LoVo (cell line): ENCODE measurements around the gene ZBTB20.

Experiments
- DNase-seq: peaks from one replicate; pipeline ENCODE4 v3.0.0-alpha.2; 2016; ENCODE audit warnings: low spot score

ZBTB20 gene

GRCh38 chr3:114762144-114762543, 384.9 kb downstream of the ZBTB20 start:
- no peak for DNase-seq

GRCh38 chr3:114760679-114761078, 386.4 kb downstream of the ZBTB20 start:
- DNase-seq = no peak

GRCh38 chr3:114758831-114759699, 388.0 kb downstream of the ZBTB20 start:
- DNase-seq = no peak

- no peak for DNase-seq
Observed at GRCh38 chr3:114756506-114757279, 390.4 kb downstream of the ZBTB20 start.

GRCh38 chr3:114746502-114746901, 400.6 kb downstream of the ZBTB20 start:
- no peak for DNase-seq

GRCh38 chr3:114745322-114746240, 401.5 kb downstream of the ZBTB20 start:
- DNase-seq = peak; percentile 75

GRCh38 chr3:114743746-114744485, 403.2 kb downstream of the ZBTB20 start:
- no peak for DNase-seq

GRCh38 chr3:114741066-114741465, 406.0 kb downstream of the ZBTB20 start:
- no peak for DNase-seq

GRCh38 chr3:114739627-114740026, 407.5 kb downstream of the ZBTB20 start:
- DNase-seq = no peak

GRCh38 chr3:114732353-114732752, 414.7 kb downstream of the ZBTB20 start:
- no peak for DNase-seq

- DNase-seq = no peak
Observed at GRCh38 chr3:114730397-114730796, 416.7 kb downstream of the ZBTB20 start.

GRCh38 chr3:114727373-114727772, 419.7 kb downstream of the ZBTB20 start:
- DNase-seq = no peak

- DNase-seq = no peak
Observed at GRCh38 chr3:114725966-114726365, 421.1 kb downstream of the ZBTB20 start.

GRCh38 chr3:114722530-114722929, 424.6 kb downstream of the ZBTB20 start:
- DNase-seq = no peak

GRCh38 chr3:114721864-114722263, 425.2 kb downstream of the ZBTB20 start:
- DNase-seq = no peak

GRCh38 chr3:114721209-114721608, 425.9 kb downstream of the ZBTB20 start:
- no peak for DNase-seq

GRCh38 chr3:114718898-114719210, 428.2 kb downstream of the ZBTB20 start:
- peak; percentile 12 for DNase-seq

GRCh38 chr3:114718071-114718897, 428.8 kb downstream of the ZBTB20 start:
- DNase-seq = no peak

- DNase-seq = no peak
Observed at GRCh38 chr3:114716916-114717315, 430.2 kb downstream of the ZBTB20 start.

GRCh38 chr3:114716126-114716525, 431.0 kb downstream of the ZBTB20 start:
- no peak for DNase-seq
